HG03039 (cell line): ENCODE data around the gene CNN3.

Experiments
- ATAC-seq: cut with Tn5 transposase; IDR thresholded peaks from one replicate; pipeline ENCODE4 v1.9.1; 2021; ENCODE audit warnings: mild to moderate bottlenecking, moderate library complexity; ENCODE audit not compliant: unreplicated experiment

The CNN3 gene

GRCh38 chr1:94925004-94925403 lies 1.9 kb downstream of the CNN3 start:
- ATAC-seq = no peak

GRCh38 chr1:94922761-94923331 lies 4.1 kb downstream of the CNN3 start:
- no peak for ATAC-seq

- no peak for ATAC-seq
These were observed 4.9 kb downstream of the CNN3 start for GRCh38 chr1:94921977-94922376.

DNA sequence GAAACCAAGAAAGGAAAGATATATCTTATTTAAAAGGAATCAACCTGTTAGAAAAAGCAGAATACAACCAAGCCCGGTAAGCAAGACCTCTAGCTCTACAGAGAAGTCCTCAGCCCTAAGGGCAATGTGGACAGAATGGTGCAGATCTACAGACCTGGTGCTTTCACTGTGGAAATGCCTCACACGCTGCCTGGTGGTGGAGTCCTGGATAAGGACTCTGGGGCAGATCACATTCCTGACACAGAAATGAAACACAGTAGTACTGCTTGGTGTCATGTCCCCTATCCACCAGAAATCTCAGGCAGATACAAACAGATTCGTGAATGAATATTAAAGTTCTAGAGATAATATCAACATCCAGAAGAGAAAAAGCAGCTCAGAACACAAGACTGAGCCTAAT lies 6.8 kb downstream of the CNN3 start:
- ATAC-seq = no peak

GRCh38 chr1:94919241-94920030 lies 7.5 kb downstream of the CNN3 start:
- ATAC-seq = no peak

- no peak for ATAC-seq
These were observed 9.7 kb downstream of the CNN3 start for GRCh38 chr1:94917251-94917650.

GRCh38 chr1:94912263-94913184 lies 14.4 kb downstream of the CNN3 start:
- ATAC-seq = no peak

GRCh38 chr1:94909486-94909885 lies 17.4 kb downstream of the CNN3 start:
- ATAC-seq = no peak

DNA sequence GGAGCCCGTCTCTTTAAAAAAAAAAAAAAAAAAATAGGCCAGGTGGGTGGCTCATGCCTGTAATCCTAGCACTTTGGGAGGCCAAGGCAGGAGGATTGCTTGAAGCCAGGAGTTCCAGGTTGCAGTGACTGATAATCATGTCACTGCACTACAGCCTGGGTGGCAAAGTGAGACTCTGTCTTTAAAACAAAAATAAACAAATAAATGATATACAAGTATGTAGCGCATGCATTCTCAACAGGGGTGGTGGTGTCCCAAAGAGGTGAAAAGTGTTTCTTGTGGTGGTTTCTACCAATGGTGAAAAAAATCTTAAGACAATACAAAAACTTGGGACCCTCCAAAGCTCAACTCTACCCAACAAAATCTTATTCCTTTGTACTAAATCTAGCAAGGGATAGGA lies 17.9 kb downstream of the CNN3 start:
- ATAC-seq = no peak

DNA sequence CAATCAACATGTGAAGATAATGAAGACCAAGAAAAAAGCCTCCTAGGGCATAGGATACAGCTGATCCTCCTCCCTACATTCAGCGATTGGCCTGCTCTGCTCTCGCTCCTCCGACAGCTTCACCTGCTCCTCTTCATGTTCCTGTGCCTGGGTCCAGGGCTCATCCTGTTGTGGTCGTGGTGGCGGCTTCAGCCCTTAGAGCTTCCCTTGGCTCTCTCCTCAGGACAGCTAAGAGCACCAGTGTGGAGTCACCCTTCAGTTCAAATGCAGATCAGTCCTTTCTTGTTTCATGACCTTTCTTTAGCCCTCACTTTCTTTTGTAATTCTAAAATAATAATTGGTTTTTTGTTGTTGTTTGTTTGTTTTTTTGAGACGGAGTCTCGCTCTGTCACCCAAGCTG lies 18.7 kb downstream of the CNN3 start:
- ATAC-seq = no peak

DNA sequence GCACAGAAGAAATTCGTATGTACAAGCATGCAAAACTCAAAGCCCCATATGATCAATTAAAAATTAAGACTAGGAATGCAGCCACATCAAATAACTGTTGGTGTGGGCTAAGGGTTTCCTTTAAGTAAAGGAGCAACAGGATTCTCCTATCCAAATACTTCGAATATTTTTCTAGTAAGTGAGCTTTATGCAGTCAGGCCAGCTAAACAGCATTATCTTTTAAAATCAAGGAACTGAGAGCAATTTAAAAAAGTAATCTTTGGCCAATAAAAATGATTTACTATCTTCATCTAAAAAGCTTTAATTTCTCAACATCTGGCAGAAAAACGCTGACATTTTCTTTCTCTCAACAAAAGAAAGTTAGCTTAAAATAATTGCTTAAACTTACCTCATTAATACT lies 19.8 kb downstream of the CNN3 start:
- ATAC-seq = no peak

- no peak for ATAC-seq
These were observed 20.5 kb downstream of the CNN3 start for GRCh38 chr1:94906382-94906781.

DNA sequence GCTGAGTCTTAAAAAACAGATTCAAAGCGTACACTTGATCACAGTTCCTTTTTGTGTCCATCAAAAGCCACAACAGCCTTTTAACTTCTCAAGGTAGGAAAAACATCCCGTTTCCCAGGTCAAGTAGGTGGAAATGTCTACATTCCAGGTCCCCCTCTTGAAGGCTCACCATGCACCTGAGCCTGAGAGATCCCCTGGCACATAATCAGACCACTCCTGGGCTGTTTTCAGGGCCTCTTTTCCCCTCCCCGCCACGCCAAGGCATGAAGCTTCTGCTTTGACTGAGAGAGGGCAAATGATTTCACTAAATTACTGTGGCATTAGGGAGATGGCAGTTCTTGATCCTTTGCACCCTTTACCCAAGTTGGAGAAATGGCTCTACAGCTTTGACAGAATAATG lies 21.7 kb downstream of the CNN3 start:
- no peak for ATAC-seq

- ATAC-seq = no peak
These were observed 23.5 kb downstream of the CNN3 start for GRCh38 chr1:94903280-94904009.

- no peak for ATAC-seq
These were observed 25.1 kb downstream of the CNN3 start for GRCh38 chr1:94901841-94902240.

- ATAC-seq = no peak
These were observed 27.2 kb downstream of the CNN3 start for GRCh38 chr1:94899756-94900155.

DNA sequence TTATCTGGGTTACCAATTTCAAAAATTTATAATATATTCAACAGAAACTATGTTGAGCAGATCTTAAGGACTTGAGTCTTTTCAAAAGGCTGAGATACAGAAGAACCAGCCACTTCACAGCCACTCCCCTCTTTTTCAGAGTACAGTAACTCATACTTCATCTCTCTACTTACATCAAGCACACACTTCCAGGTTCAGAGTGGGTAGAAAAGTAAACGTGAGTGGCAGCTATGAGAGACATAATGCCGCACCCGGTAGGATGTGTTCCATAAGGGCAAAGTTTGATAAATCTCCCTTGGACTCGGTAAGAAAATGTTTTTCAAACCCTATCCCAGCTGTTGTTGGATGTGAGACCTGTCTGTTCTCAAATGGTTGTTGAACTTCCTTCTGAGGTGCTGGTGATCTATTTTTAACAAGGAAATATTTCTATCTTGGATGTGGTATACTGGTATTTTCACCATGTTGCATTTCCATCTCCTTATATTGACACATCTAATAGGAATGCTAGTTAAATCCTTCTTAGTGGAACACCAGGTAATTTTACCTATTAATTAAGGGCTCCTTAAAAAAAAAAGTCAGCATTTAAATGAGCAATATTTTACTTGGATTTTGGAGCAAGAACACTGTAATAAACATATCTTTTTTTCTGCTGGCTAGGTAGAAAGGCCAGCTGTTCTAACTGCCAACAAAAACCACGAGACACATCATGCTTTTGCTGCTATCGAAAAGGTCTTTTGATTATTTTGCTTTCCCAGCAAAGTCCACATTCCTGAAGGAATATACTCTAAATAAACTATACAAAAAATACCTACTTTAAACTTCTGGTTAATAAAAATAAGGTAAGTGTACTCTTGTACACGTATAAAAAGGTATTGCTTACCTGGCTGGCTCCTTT lies 28.2 kb downstream of the CNN3 start:
- no peak for ATAC-seq

DNA sequence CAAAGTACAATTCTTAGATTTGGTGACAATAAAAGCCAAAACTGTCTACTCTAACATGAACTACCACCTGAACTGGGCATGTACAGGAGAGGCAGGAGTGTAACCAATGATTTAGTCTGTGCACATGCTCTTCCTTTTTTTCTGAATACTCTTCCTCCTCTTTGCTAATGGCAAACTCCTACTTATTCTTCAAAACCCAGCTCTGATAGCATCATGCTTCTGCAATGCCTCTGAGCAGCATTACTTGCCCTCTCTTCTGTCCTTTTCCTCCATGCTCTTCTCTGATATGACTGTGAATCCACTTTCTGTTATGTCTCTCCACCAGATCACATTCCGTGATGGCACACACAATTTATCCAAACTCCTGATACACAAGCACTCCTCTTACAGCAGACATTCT lies 31.4 kb downstream of the CNN3 start:
- ATAC-seq = no peak

GRCh38 chr1:94894630-94895029 lies 32.3 kb downstream of the CNN3 start:
- ATAC-seq = no peak

DNA sequence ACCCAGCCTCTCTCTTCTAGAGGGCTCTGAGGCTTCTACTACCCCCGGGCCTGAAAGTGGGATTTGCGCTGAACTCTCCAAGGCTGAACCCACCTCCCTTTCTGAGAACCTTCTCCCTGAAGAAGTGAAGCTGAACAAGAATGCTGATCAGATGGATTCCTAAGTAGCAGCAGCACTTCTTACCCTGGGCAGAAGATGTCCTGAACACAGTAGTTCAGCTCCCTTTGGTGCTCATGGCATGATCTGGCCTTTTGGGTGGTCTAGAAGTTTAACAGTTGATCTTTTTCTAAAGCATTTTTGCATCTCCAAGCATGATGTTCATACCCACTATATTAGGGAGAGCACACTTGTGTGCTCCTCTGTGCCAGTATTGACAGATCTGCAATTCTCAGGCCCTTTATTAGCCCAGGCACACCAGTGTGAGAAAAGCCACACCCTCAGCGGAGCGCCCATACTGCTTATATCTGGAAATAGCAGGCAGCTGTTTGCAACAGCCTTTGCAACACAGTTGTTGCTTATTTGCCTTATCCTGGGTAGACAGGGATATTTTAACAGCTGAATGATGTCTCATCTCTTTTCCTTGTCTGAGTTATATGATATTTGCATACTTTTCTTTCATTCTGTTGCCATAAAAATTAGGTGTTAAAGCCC lies 34.2 kb downstream of the CNN3 start:
- no peak for ATAC-seq
